Osteoblast (primary cell): ENCODE results near the gene LEF1. TPM values are rescaled to one million over a fixed set of nuclear protein-coding genes. Genes with fewer than 3 reads are reported as not detected.

Experiments
- DNase-seq: peaks from one replicate; pipeline ENCODE4 v3.0.0; 2011; ENCODE audit warnings: low spot score, mixed read lengths; ENCODE audit not compliant: insufficient read length; ENCODE audit errors: missing footprints
- H2AFZ ChIP-seq: 2 replicates; pipeline ENCODE4 v1.6.0; 2011; ENCODE audit warnings: mild to moderate bottlenecking, low read length
- H3K27ac ChIP-seq: 2 replicates; pipeline ENCODE4 v1.5.1; 2011; ENCODE audit warnings: mild to moderate bottlenecking, low read depth, low read length, moderate library complexity
- H3K27me3 ChIP-seq: 2 replicates; pipeline ENCODE4 v1.6.0; 2012; ENCODE audit warnings: mild to moderate bottlenecking, control low read depth, inconsistent platforms, low read length, moderate library complexity; ENCODE audit not compliant: insufficient read depth
- H3K36me3 ChIP-seq: 2 replicates; pipeline ENCODE4 v1.5.1; 2011; ENCODE audit warnings: mild to moderate bottlenecking, low read length, control low read depth, moderate library complexity; ENCODE audit not compliant: insufficient read depth
- H3K4me1 ChIP-seq: 2 replicates; pipeline ENCODE4 v1.5.1; 2011; ENCODE audit warnings: mild to moderate bottlenecking, low read length, control low read depth, moderate library complexity; ENCODE audit not compliant: insufficient read depth
- H3K4me2 ChIP-seq: 2 replicates; pipeline ENCODE4 v1.6.0; 2011; ENCODE audit warnings: mild to moderate bottlenecking, low read length; ENCODE audit not compliant: insufficient read depth
- H3K4me3 ChIP-seq: fragments of 200-600 bp; sonication (generic); 3 replicates; pipeline ENCODE4 v1.5.1; 2012; ENCODE audit warnings: mild to moderate bottlenecking, low read length, inconsistent platforms; ENCODE audit not compliant: insufficient read depth
- H3K79me2 ChIP-seq: 2 replicates; pipeline ENCODE4 v1.6.0; 2012; ENCODE audit warnings: mild to moderate bottlenecking, low read length, control low read depth, inconsistent platforms; ENCODE audit not compliant: insufficient read depth
- H3K9me3 ChIP-seq: 2 replicates; pipeline ENCODE4 v1.5.1; 2011; ENCODE audit warnings: low read depth, low read length, control low read depth
- H4K20me1 ChIP-seq: 2 replicates; pipeline ENCODE4 v1.6.0; 2012; ENCODE audit warnings: mild to moderate bottlenecking, low read length, control low read depth; ENCODE audit not compliant: insufficient read depth
- CTCF ChIP-seq: IDR thresholded peaks from 2 replicates; pipeline ENCODE4 v1.5.1; 2011; ENCODE audit warnings: mild to moderate bottlenecking, low read depth, low read length, moderate library complexity; ENCODE audit errors: extremely low read depth
- total RNA-seq: library from RNA; depleted of rRNA; stranded (reverse); fragments of >200 nt; gene quantifications from 2 replicates; pipeline ENCODE4 v1.2.3, GENCODE V29; 2012

LEF1 gene
- total RNA-seq, 1 donor: 5.8 TPM

- H4K20me1 ChIP-seq: no peaks in the 10 kb centered on the region
- H3K27me3 ChIP-seq: no peaks in the 10 kb centered on the region
- no peak overlapping the region for H3K27ac ChIP-seq
- no peak overlapping the region for H3K4me2 ChIP-seq
- no peaks in the 10 kb centered on the region for H3K79me2 ChIP-seq
- H3K9me3 ChIP-seq: no peaks in the 10 kb centered on the region
- H2AFZ ChIP-seq: no peak overlapping the region
- no peaks in the 10 kb centered on the region for H3K4me1 ChIP-seq
- no peak overlapping the region for H3K4me3 ChIP-seq
- H3K36me3 ChIP-seq: no peaks in the 10 kb centered on the region
- no peak for DNase-seq
- no peak for TF ChIP-seq CTCF
Observed at GRCh38 chr4:108180513-108180912, 11.8 kb upstream of the LEF1 start.

DNA sequence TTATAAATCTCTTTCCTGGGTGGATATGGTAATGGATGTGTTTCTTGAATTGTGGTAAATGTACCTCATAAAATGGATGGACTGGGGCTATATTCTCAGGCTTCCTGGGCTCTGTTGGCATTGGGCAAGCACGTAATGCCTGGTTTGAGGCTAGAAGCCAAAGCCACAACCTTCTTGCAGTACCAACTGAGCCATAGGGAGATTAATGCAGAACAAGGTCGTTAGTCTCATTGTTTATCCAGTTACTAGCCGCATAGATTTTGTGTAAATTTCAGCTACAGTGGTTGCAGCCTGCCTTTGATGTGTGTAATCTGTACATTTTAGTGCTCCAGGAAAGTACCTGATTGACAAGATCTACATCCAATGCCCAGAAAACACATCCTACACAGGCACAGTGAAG lies 7.2 kb upstream of the LEF1 start:
- Histone ChIP-seq H3K9me3 (no peaks in the 10 kb centered on the region), H2AFZ (no peak overlapping the region), H3K4me2 (no peak overlapping the region), H4K20me1 (no peaks in the 10 kb centered on the region), H3K4me3 (no peak overlapping the region), H3K27me3 (peaks cover 27% of the 10 kb centered on the region), H3K36me3 (no peaks in the 10 kb centered on the region), H3K4me1 (peaks cover 6% of the 10 kb centered on the region), H3K79me2 (no peaks in the 10 kb centered on the region), H3K27ac (no peak overlapping the region)
- DNase-seq: no peak
- TF ChIP-seq CTCF: no peak

DNA sequence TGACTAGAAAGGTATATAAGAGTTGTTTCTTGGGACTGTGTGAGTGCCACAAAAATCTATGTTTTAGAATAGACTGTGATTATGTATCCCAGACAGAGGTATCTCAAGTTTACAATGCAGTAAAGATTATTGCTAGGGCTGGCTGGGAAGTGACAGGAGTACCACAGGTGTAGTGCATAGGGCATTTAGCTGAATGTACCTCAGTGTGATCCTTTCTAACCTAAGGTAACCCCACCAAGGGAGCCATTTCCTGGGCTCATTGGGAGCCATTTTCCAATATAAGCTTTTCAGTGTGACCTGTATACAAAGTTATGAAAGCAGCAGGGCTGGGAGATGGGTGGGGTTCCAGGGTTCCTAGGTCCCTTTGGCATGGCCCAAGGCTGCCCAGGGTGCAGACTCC lies 6.1 kb upstream of the LEF1 start:
- Histone ChIP-seq H3K79me2 (no peaks in the 10 kb centered on the region), H3K4me1 (peaks cover 6% of the 10 kb centered on the region), H3K9me3 (no peaks in the 10 kb centered on the region), H4K20me1 (no peaks in the 10 kb centered on the region), H3K4me2 (no peak overlapping the region), H3K27ac (no peak overlapping the region), H3K27me3 (peaks cover 38% of the 10 kb centered on the region), H3K36me3 (no peaks in the 10 kb centered on the region), H2AFZ (no peak overlapping the region), H3K4me3 (no peak overlapping the region)
- no peak for DNase-seq
- TF ChIP-seq CTCF: no peak

- Histone ChIP-seq H3K9me3 (no peaks in the 10 kb centered on the region), H3K27me3 (peaks cover 50% of the 10 kb centered on the region), H3K27ac (no peak overlapping the region), H4K20me1 (no peaks in the 10 kb centered on the region), H3K4me1 (peaks cover 11% of the 10 kb centered on the region), H3K36me3 (no peaks in the 10 kb centered on the region), H3K4me2 (peak overlapping the region; percentile 84), H3K79me2 (no peaks in the 10 kb centered on the region), H2AFZ (peak overlapping the region; percentile 88), H3K4me3 (peak overlapping the region; percentile 78)
- TF ChIP-seq CTCF: no peak
- no peak for DNase-seq
Observed at GRCh38 chr4:108173599-108174057, 4.9 kb upstream of the LEF1 start.
